OCI-LY3 (cell line): ENCODE measurements around the gene MEX3D.

Experiments used
- EZH2phosphoT487 ChIP-seq: fragments of 200-600 bp; shearing (Covaris generic); IDR thresholded peaks from 2 replicates; pipeline ENCODE4 v1.6.1; 2018; ENCODE audit warnings: antibody characterized with exemption, mixed run types, low read depth
- TF ChIP-seq, protein P1 (sequence below): fragments of 200-600, 300-600 bp; sonication (generic); IDR thresholded peaks from 2 replicates; pipeline ENCODE4 v1.5.1; 2014; ENCODE audit warnings: antibody characterized with exemption, low read length, low read depth

DNA sequence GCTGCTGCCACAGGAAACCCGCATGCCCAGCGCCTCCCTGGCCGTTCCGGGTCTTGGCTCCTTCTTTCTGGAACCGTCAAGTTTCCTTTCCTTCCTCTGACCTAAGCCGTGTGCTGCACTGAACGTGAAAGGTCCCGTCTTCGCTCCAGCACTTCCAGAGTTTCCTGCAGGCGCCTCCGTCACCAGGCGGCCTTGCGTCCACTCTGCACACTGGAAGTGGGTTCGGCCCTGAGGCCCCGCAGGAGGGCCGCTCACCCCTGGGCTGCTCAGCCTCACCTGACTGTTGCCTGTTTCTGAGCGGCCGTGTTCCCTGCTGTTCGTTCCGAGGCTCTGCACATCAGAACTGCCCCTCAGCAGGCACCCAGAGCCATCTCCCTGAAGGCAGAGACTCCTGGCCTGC, 12.3 kb upstream of the MEX3D start:
- TF ChIP-seq, protein P1, sequence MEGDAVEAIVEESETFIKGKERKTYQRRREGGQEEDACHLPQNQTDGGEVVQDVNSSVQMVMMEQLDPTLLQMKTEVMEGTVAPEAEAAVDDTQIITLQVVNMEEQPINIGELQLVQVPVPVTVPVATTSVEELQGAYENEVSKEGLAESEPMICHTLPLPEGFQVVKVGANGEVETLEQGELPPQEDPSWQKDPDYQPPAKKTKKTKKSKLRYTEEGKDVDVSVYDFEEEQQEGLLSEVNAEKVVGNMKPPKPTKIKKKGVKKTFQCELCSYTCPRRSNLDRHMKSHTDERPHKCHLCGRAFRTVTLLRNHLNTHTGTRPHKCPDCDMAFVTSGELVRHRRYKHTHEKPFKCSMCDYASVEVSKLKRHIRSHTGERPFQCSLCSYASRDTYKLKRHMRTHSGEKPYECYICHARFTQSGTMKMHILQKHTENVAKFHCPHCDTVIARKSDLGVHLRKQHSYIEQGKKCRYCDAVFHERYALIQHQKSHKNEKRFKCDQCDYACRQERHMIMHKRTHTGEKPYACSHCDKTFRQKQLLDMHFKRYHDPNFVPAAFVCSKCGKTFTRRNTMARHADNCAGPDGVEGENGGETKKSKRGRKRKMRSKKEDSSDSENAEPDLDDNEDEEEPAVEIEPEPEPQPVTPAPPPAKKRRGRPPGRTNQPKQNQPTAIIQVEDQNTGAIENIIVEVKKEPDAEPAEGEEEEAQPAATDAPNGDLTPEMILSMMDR = no peak
- no peak for TF ChIP-seq EZH2phosphoT487
